Smooth muscle cell (in vitro differentiated cells): ENCODE data around the gene FAM76A. TPM values are rescaled to one million over a fixed set of nuclear protein-coding genes. Genes with fewer than 3 reads are reported as not detected.

ENCODE experiments used
- DNase-seq: peaks from one replicate; lab custom pipeline; 2025; ENCODE audit not compliant: unreplicated experiment; lab: John Stamatoyannopoulos, UW
- H2AFZ ChIP-seq: fragments of 200-600 bp; sonication (generic); 2 replicates; pipeline ENCODE4 v1.6.0; 2016; ENCODE audit warnings: antibody characterized with exemption, low read depth, mild to moderate bottlenecking
- H3F3A ChIP-seq: fragments of 200-600 bp; sonication (generic); 2 replicates; pipeline ENCODE4 v1.6.0; 2017; ENCODE audit warnings: antibody characterized with exemption, low read depth
- H3K27ac ChIP-seq: fragments of 200-600 bp; sonication (generic); 2 replicates; pipeline ENCODE4 v1.5.1; 2016; ENCODE audit warnings: low read depth, mild to moderate bottlenecking
- H3K27me3 ChIP-seq: fragments of 200-600 bp; sonication (generic); 2 replicates; pipeline ENCODE4 v1.6.1; 2016; ENCODE audit warnings: low read depth, mild to moderate bottlenecking
- H3K36me3 ChIP-seq: fragments of 200-600 bp; sonication (generic); 2 replicates; pipeline ENCODE4 v1.5.1; 2016; ENCODE audit warnings: low read depth
- H3K4me1 ChIP-seq: fragments of 200-600 bp; sonication (generic); 2 replicates; pipeline ENCODE4 v1.5.1; 2016; ENCODE audit warnings: low read depth
- H3K4me2 ChIP-seq: fragments of 200-600 bp; sonication (generic); 2 replicates; pipeline ENCODE4 v1.6.0; 2016; ENCODE audit warnings: mild to moderate bottlenecking
- H3K4me3 ChIP-seq: fragments of 200-600 bp; sonication (generic); 2 replicates; pipeline ENCODE4 v1.5.1; 2016; ENCODE audit warnings: mild to moderate bottlenecking
- H3K79me2 ChIP-seq: fragments of 200-600 bp; sonication (generic); 2 replicates; pipeline ENCODE4 v1.6.0; 2016; ENCODE audit warnings: low read depth, mild to moderate bottlenecking
- H3K9ac ChIP-seq: fragments of 200-600 bp; sonication (generic); 2 replicates; pipeline ENCODE4 v1.6.0; 2016; ENCODE audit warnings: low read depth
- H3K9me3 ChIP-seq: fragments of 200-600 bp; sonication (generic); replicated peaks from 2 replicates; pipeline ENCODE4 v1.5.1; 2016; ENCODE audit warnings: low read depth
- H4K20me1 ChIP-seq: fragments of 200-600 bp; sonication (generic); 2 replicates; pipeline ENCODE4 v1.6.0; 2016; ENCODE audit warnings: low read depth
- CTCF ChIP-seq: fragments of 200-600 bp; sonication (generic); IDR thresholded peaks from 2 replicates; pipeline ENCODE4 v1.5.1; 2017; ENCODE audit warnings: borderline replicate concordance, mild to moderate bottlenecking, antibody characterized with exemption; ENCODE audit not compliant: insufficient read depth, poor library complexity, severe bottlenecking
- WGBS: methylation state at CpG from one replicate; pipeline ENCODE4 v1.1.7; 2016; ENCODE audit warnings: low lambda C conversion rate; 5-methylcytosine and 5-hydroxymethylcytosine counted together
- polyA plus RNA-seq: library from polyadenylated mRNA; unstranded; fragments of >200 nt; fragmentation: Nextera tagmentation; extraction: Ambion mirVana; gene quantifications from 2 replicates; pipeline ENCODE4 v1.2.1, GENCODE V29; 2016
- total RNA-seq: library from RNA; depleted of rRNA; stranded (reverse); fragments of >200 nt; gene quantifications from 2 replicates; pipeline ENCODE4 v1.2.3, GENCODE V29; 2014

The FAM76A gene
- total and polyA plus RNA-seq, 2 experiments from 2014 or later, result 3.1 to 9.0 TPM

GRCh38 chr1:27770293-27770830 lies 44.6 kb downstream of the FAM76A start:
- H4K20me1 ChIP-seq, result peaks cover 17% of the 10 kb centered on the region
- no peak overlapping the region for H3K27ac ChIP-seq
- no peak overlapping the region for H3K4me3 ChIP-seq
- no peak overlapping the region for H3K9ac ChIP-seq
- DNase-seq, result no peak
- no peak overlapping the region for H2AFZ ChIP-seq
- H3K36me3 ChIP-seq, result no peaks in the 10 kb centered on the region
- peaks cover 15% of the 10 kb centered on the region for H3K4me1 ChIP-seq
- no peaks in the 10 kb centered on the region for H3K27me3 ChIP-seq
- no peaks in the 10 kb centered on the region for H3K9me3 ChIP-seq
- no peak overlapping the region for H3K4me2 ChIP-seq
- WGBS, result 66% methylated on average over 2 of the region's 2 CpGs
- H3K79me2 ChIP-seq, result peaks cover 21% of the 10 kb centered on the region
- no peaks in the 10 kb centered on the region for H3F3A ChIP-seq
- TF ChIP-seq CTCF, result no peak

- H3K4me2 ChIP-seq, result peak overlapping the region; percentile 80
- no peaks in the 10 kb centered on the region for H3K9me3 ChIP-seq
- peak overlapping the region; percentile 61 for H3K9ac ChIP-seq
- H3K27ac ChIP-seq, result peak overlapping the region; percentile 82
- peak overlapping the region; percentile 75 for H2AFZ ChIP-seq
- no peaks in the 10 kb centered on the region for H3K36me3 ChIP-seq
- H3F3A ChIP-seq, result no peaks in the 10 kb centered on the region
- H3K79me2 ChIP-seq, result peaks cover 40% of the 10 kb centered on the region
- peak overlapping the region; percentile 80 for H3K4me3 ChIP-seq
- peaks cover 15% of the 10 kb centered on the region for H3K4me1 ChIP-seq
- 37% methylated on average over 18 of the region's 18 CpGs for WGBS
- no peak for DNase-seq
- no peaks in the 10 kb centered on the region for H3K27me3 ChIP-seq
- no peak for TF ChIP-seq CTCF
- peaks cover 34% of the 10 kb centered on the region for H4K20me1 ChIP-seq
Observed at GRCh38 chr1:27772036-27772931, 46.5 kb downstream of the FAM76A start.

DNA sequence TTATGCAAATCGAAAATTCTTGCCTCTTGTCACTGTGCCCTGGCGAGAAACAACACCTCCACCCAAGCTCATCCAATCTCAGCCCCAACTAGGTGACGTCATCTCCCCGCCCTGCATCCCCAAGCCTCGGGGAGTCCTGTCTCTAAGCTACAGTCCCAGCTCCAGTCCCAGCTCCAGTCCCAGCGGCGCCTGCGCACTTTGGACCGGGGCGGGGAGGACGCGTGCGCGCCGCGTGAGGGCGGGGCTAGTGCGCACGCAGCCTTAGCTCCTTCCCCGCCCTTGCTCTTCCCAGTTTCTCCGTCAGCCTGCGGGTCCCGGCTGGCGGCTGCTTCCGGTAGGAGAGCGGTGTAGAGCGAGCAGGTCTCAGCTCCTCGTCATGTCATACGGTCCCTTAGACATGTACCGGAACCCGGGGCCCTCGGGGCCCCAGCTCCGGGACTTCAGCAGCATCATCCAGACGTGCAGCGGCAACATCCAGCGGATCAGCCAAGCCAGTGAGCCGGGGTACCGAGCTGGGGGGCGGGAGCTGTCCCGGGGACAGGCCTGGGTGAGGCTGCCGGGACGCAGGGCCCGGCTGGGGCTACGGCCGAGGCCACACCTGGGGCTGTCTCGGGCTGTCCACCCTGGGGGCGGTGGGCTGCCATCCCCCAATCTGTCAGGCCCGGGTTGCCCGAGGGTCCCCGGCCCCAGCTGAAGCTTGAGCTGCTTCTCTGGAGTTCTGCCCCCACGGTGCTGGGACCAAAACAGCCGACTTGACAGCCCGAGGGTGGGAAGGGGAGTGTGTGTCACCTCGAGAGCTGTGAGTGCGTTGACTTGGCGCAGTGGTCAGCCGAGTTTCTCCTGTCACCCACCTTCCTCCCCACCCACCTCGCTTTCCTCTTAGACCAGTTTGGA lies 47.4 kb downstream of the FAM76A start, which contains the start of gene STX12:
TSS of gene STX12 (plus strand) at position 288 of the 894 bp plus-strand sequence. CDS start at position 377, 89 bp downstream.
- Histone ChIP-seq H3K4me3 (peak within 1 kb of the TSS; percentile 80), H3F3A (no peaks in the 10 kb centered on the region), H3K36me3 (no peaks in the 10 kb centered on the region), H2AFZ (peak within 1 kb of the TSS; percentile 75), H3K27ac (peak within 1 kb of the TSS; percentile 82), H4K20me1 (peaks cover 43% of the 10 kb centered on the region), H3K79me2 (peaks cover 49% of the 10 kb centered on the region), H3K9ac (peak within 1 kb of the TSS; percentile 90), H3K27me3 (no peaks in the 10 kb centered on the region), H3K4me1 (peaks cover 15% of the 10 kb centered on the region), H3K4me2 (peak within 1 kb of the TSS; percentile 89), H3K9me3 (no peaks in the 10 kb centered on the region)
- no peak for TF ChIP-seq CTCF
- DNase-seq, result peak; percentile 96
- WGBS, result under 1% methylated on average over 58 of the region's 58 CpGs
